ENCODE data around the gene PTPN3. TPM values are rescaled to one million over a fixed set of nuclear protein-coding genes. Genes with fewer than 3 reads are reported as not detected.
A peak's percentile ranks its signal among the peaks of the same experiment; 100 is the strongest.

PTPN3 gene
- total RNA-seq, 1 experiment from 2014 or later = 20.8 TPM

DNA sequence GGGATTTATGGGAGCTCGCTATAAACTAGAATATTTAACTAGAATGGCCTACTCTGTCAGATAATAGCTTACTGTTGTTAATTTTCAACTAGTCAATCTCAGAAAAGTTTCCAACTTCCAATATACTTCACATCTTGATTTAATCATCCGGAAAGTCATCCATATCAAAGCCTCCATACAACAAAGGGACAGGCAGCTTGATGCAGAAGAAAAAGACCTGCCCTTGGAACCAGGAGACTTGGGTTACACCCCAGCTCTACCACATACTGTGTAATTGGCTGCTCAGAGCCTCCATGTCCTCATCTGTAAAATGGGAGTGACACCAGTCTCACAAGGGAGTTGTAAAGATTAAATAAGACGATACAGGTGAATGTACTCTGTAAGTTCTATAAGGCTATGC is 1.9 kb downstream of the PTPN3 start:
- BruUV-seq (replicated peaks) = TSS peak; percentile 41
- intact Hi-C loops (cut with micrococcal nuclease) = no loop called here
- Histone ChIP-seq H3K4me3 (replicated peaks in 1 of 2; ENCODE audit: low read depth in 1 of 2, low read length in 2 of 2) (no peak overlapping the region), H3K27me3 (ENCODE audit: insufficient read depth, low read length) (no peaks in the 10 kb centered on the region), H3K9ac (ENCODE audit: low read length) (no peak overlapping the region), H3K27ac (ENCODE audit: low read depth, low read length) (no peak overlapping the region), H4K20me1 (ENCODE audit: insufficient read depth) (no peaks in the 10 kb centered on the region), H3K9me2 (ENCODE audit: insufficient read depth) (no peaks in the 10 kb centered on the region), H3K79me2 (ENCODE audit: insufficient read depth, low read length) (peaks cover 60% of the 10 kb centered on the region), H3K4me1 (ENCODE audit: control insufficient read depth in 1 of 2, insufficient read depth in 2 of 2, low read length in 2 of 2) (peaks cover 21 to 28% of the 10 kb centered on the region in 2 experiments; a peak in 3 of 4 replicates), H3K4me2 (ENCODE audit: low read length) (no peak overlapping the region; the same call in 1 of the 2 replicates), H3K36me3 (ENCODE audit: control insufficient read depth in 1 of 2, insufficient read depth in 2 of 2, low read length in 2 of 2) (no peaks in the 10 kb centered on the region), H3K9me3 (ENCODE audit: control insufficient read depth in 1 of 2, insufficient read depth in 1 of 2, low read depth in 1 of 2, low read length in 2 of 2) (no peaks in the 10 kb centered on the region), H2AFZ (ENCODE audit: low read depth, low read length, poor library complexity, severe bottlenecking) (no peak overlapping the region)
- ChIA-PET POLR2A (interaction anchor here (1.1 to 1.8 kb wide), 2 partner anchors 13 to 151 kb away, joined by 3 to 4 read pairs; no protein-coding TSS in a partner anchor), RAD21 (ENCODE audit: low non-redundant PET in 1 of 2, low total read pairs in 2 of 2, uncharacterized antibody in 2 of 2, unreplicated experiment in 2 of 2) (no interaction called here), CTCF (no interaction called here)
- TF ChIP-seq ZNF274 (IDR thresholded peaks at IDR 0.05; ENCODE audit: low read depth, low read length) = no peak
- no peak for TF ChIP-seq POLR2AphosphoS5 (IDR thresholded peaks at IDR 0.05; ENCODE audit: low read depth, low read length)
- TF ChIP-seq CBX3 (IDR thresholded peaks at IDR 0.05; ENCODE audit: low read depth) = no peak
- TF ChIP-seq, protein P1, sequence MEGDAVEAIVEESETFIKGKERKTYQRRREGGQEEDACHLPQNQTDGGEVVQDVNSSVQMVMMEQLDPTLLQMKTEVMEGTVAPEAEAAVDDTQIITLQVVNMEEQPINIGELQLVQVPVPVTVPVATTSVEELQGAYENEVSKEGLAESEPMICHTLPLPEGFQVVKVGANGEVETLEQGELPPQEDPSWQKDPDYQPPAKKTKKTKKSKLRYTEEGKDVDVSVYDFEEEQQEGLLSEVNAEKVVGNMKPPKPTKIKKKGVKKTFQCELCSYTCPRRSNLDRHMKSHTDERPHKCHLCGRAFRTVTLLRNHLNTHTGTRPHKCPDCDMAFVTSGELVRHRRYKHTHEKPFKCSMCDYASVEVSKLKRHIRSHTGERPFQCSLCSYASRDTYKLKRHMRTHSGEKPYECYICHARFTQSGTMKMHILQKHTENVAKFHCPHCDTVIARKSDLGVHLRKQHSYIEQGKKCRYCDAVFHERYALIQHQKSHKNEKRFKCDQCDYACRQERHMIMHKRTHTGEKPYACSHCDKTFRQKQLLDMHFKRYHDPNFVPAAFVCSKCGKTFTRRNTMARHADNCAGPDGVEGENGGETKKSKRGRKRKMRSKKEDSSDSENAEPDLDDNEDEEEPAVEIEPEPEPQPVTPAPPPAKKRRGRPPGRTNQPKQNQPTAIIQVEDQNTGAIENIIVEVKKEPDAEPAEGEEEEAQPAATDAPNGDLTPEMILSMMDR (IDR thresholded peaks at IDR 0.05 in 2 of 3, conservative IDR thresholded peaks at IDR 0.05 in 1 of 3; ENCODE audit: borderline replicate concordance in 1 of 3, insufficient read depth in 1 of 3, low read depth in 2 of 3, low read length in 2 of 3) = no peak
- no peak for TF ChIP-seq SRF (IDR thresholded peaks at IDR 0.05; ENCODE audit: low read depth)
- TF ChIP-seq SIN3A (IDR thresholded peaks at IDR 0.05; ENCODE audit: low read depth) = no peak
- TF ChIP-seq, protein P2, sequence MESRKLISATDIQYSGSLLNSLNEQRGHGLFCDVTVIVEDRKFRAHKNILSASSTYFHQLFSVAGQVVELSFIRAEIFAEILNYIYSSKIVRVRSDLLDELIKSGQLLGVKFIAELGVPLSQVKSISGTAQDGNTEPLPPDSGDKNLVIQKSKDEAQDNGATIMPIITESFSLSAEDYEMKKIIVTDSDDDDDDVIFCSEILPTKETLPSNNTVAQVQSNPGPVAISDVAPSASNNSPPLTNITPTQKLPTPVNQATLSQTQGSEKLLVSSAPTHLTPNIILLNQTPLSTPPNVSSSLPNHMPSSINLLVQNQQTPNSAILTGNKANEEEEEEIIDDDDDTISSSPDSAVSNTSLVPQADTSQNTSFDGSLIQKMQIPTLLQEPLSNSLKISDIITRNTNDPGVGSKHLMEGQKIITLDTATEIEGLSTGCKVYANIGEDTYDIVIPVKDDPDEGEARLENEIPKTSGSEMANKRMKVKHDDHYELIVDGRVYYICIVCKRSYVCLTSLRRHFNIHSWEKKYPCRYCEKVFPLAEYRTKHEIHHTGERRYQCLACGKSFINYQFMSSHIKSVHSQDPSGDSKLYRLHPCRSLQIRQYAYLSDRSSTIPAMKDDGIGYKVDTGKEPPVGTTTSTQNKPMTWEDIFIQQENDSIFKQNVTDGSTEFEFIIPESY (IDR thresholded peaks at IDR 0.05; ENCODE audit: extremely low read depth, insufficient replicate concordance, low read length) = no peak
- DNase-seq (ENCODE audit: low read depth, low spot score) (no peak), ATAC-seq (no peak)

Measured in HCT116 (cell line).